Measurements from ENCODE around the gene DNASE1L1. TPM values are rescaled to one million over a fixed set of nuclear protein-coding genes. Genes with fewer than 3 reads are reported as not detected.

Gene DNASE1L1
- total and polyA plus RNA-seq, 4 experiments from 2014 or later: 14.0 to 26.3 (median 20.7) TPM

- Mint-ChIP-seq H3K4me3 (no peak overlapping the region), H3K27ac (peak overlapping the region in 6 of 7 donors; percentile 31 to 86 (median 54)), H3K36me3 (peaks cover 14 to 44% of the 10 kb centered on the region in 2 donors), H3K4me1 (peaks cover 1 to 47% (median 18%) of the 10 kb centered on the region in 4 donors), H3K9me3 (no peaks in the 10 kb centered on the region), H3K27me3 (no peaks in the 10 kb centered on the region)
- intact Hi-C loops (cut with micrococcal nuclease): no loop called here
- no peaks in the 10 kb centered on the region for H3K9me3 ChIP-seq (ENCODE audit: control insufficient read depth in 1 of 2, low read length in 2 of 2)
- ChIA-PET CTCF (ENCODE audit: partially characterized antibody) (interaction anchor here (0.7 to 1.4 kb wide), 2 partner anchors 9 to 33 kb away, joined by 3 read pairs; no protein-coding TSS in a partner anchor), POLR2A (ENCODE audit: partially characterized antibody) (interaction anchor here (6.8 to 10.9 kb wide), 2 partner anchors 13 to 32 kb away, joined by 69 to 245 read pairs; partner anchors contain the start of gene RPL10)
- peaks cover 64% of the 10 kb centered on the region for H3K4me1 ChIP-seq (ENCODE audit: insufficient read depth, low read length)
- DNase-seq: no peak
- peak overlapping the region; percentile 92 for H3K27ac ChIP-seq (ENCODE audit: low read depth, low read length)
- H3K27me3 ChIP-seq (ENCODE audit: insufficient read depth, low read length): no peaks in the 10 kb centered on the region
- H3K4me3 ChIP-seq (ENCODE audit: low read length in 2 of 2): no peak overlapping the region
- peaks cover 64% of the 10 kb centered on the region for H3K36me3 ChIP-seq (ENCODE audit: insufficient read depth, low read length)
Observed at GRCh38 chrX:154365997-154366665, 42.9 kb downstream of the DNASE1L1 start.

- Mint-ChIP-seq H3K27me3 (no peaks in the 10 kb centered on the region), H3K9me3 (no peaks in the 10 kb centered on the region), H3K27ac (peak overlapping the region; percentile 52 to 83 (median 69)), H3K36me3 (peaks cover 14 to 41% of the 10 kb centered on the region in 2 donors), H3K4me3 (peak overlapping the region in 3 of 8 donors; percentile 5 to 32 (median 7)), H3K4me1 (peaks cover 1 to 55% (median 18%) of the 10 kb centered on the region in 4 donors)
- H3K4me1 ChIP-seq (ENCODE audit: insufficient read depth, low read length): peaks cover 69% of the 10 kb centered on the region
- H3K9me3 ChIP-seq (ENCODE audit: control insufficient read depth in 1 of 2, low read length in 2 of 2): no peaks in the 10 kb centered on the region
- intact Hi-C loops (cut with micrococcal nuclease): no loop called here
- H3K4me3 ChIP-seq (ENCODE audit: low read length in 2 of 2): no peak overlapping the region
- POLR2A ChIA-PET (ENCODE audit: partially characterized antibody): interaction anchor here (6.8 to 10.9 kb wide), 2 partner anchors 12 to 33 kb away, joined by 69 to 245 read pairs; partner anchors contain the start of gene RPL10
- no peaks in the 10 kb centered on the region for H3K27me3 ChIP-seq (ENCODE audit: insufficient read depth, low read length)
- H3K27ac ChIP-seq (ENCODE audit: low read depth, low read length): no peak overlapping the region
- CTCF ChIA-PET (ENCODE audit: partially characterized antibody): interaction anchor here (0.7 to 1.9 kb wide), 2 partner anchors 9 to 34 kb away, joined by 3 to 4 read pairs; partner anchors contain the start of gene FLNA
- H3K36me3 ChIP-seq (ENCODE audit: insufficient read depth, low read length): peaks cover 70% of the 10 kb centered on the region
- no peak for DNase-seq
Observed at GRCh38 chrX:154365052-154365600, 43.9 kb downstream of the DNASE1L1 start.

GRCh38 chrX:154363706-154364439 lies 45.2 kb downstream of the DNASE1L1 start:
- intact Hi-C loops (cut with micrococcal nuclease): no loop called here
- Histone ChIP-seq H3K9me3 (ENCODE audit: control insufficient read depth in 1 of 2, low read length in 2 of 2) (no peaks in the 10 kb centered on the region), H3K4me1 (ENCODE audit: insufficient read depth, low read length) (peaks cover 81% of the 10 kb centered on the region), H3K36me3 (ENCODE audit: insufficient read depth, low read length) (peaks cover 82% of the 10 kb centered on the region), H3K27ac (ENCODE audit: low read depth, low read length) (no peak overlapping the region), H3K27me3 (ENCODE audit: insufficient read depth, low read length) (no peaks in the 10 kb centered on the region), H3K4me3 (ENCODE audit: low read length in 2 of 2) (no peak overlapping the region)
- Mint-ChIP-seq H3K27me3 (no peaks in the 10 kb centered on the region), H3K36me3 (peaks cover 11 to 36% of the 10 kb centered on the region in 2 donors), H3K4me1 (peaks cover 1 to 51% (median 15%) of the 10 kb centered on the region in 4 donors), H3K9me3 (no peaks in the 10 kb centered on the region), H3K4me3 (peak overlapping the region in 2 of 8 donors; percentile 32 to 43), H3K27ac (peak overlapping the region in 6 of 7 donors; percentile 25 to 85 (median 54))
- no peak for DNase-seq
- POLR2A ChIA-PET (ENCODE audit: partially characterized antibody): interaction anchor here (0.9 to 10.9 kb wide), 2 partner anchors 11 to 16 kb away, joined by 3 to 245 read pairs; no protein-coding TSS in a partner anchor
- CTCF ChIA-PET (ENCODE audit: partially characterized antibody): interaction anchor here (1.9 kb wide), 1 partner anchor 11 kb away, joined by 4 read pairs; the partner anchor contains the start of gene FLNA

GRCh38 chrX:154362085-154362742 lies 46.8 kb downstream of the DNASE1L1 start:
- ChIA-PET CTCF (ENCODE audit: partially characterized antibody) (interaction anchor here (1.5 kb wide), 1 partner anchor 11 kb away, joined by 4 read pairs; no protein-coding TSS in a partner anchor), POLR2A (ENCODE audit: partially characterized antibody) (interaction anchor here (0.8 to 10.9 kb wide), 4 partner anchors 9 to 156 kb away, joined by 3 to 245 read pairs (median 5); no protein-coding TSS in a partner anchor)
- Histone ChIP-seq H3K27me3 (ENCODE audit: insufficient read depth, low read length) (no peaks in the 10 kb centered on the region), H3K9me3 (ENCODE audit: control insufficient read depth in 1 of 2, low read length in 2 of 2) (no peaks in the 10 kb centered on the region), H3K4me1 (ENCODE audit: insufficient read depth, low read length) (peaks cover 84% of the 10 kb centered on the region), H3K36me3 (ENCODE audit: insufficient read depth, low read length) (peaks cover 90% of the 10 kb centered on the region), H3K4me3 (ENCODE audit: low read length in 2 of 2) (no peak overlapping the region), H3K27ac (ENCODE audit: low read depth, low read length) (peak overlapping the region; percentile 9)
- H3K36me3 Mint-ChIP-seq: peaks cover 15 to 37% of the 10 kb centered on the region in 2 donors
- H3K4me3 Mint-ChIP-seq: no peak overlapping the region
- H3K4me1 Mint-ChIP-seq: peaks cover 5 to 52% (median 8%) of the 10 kb centered on the region in 4 donors
- DNase-seq: no peak
- intact Hi-C loops (cut with micrococcal nuclease): no loop called here
- no peaks in the 10 kb centered on the region for H3K27me3 Mint-ChIP-seq
- no peaks in the 10 kb centered on the region for H3K9me3 Mint-ChIP-seq
- peak overlapping the region in 6 of 7 donors; percentile 36 to 91 (median 53) for H3K27ac Mint-ChIP-seq

DNA sequence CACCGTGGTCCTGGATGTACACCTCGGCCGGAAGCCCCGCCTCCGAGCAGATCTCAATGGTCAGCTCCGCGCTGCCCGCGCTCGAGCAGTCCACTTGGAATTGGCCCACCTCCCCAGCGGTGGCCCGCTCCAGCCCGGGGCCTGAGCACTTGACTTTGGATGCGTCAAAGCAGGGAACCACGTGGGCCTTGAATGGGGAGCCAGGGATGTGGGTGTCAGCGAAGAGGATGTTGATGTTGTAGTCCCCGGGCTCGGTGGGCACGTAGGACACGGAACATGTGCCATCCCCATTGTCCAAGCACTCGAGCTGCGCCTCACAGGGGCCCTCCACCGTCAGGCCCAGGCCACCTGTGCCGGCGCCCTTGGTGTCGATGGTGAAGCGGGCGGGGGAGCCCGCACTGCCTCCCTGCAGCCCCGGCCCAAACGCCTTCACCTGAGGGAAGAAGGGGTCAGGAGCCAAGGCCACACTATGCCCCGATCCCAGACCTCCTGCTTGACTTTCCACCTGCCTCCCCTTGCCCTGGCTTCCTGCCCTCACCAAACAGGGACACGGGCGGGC lies 48.8 kb downstream of the DNASE1L1 start:
- H3K4me1 Mint-ChIP-seq: peaks cover 4 to 52% (median 15%) of the 10 kb centered on the region in 4 donors
- H3K9me3 ChIP-seq (ENCODE audit: control insufficient read depth in 1 of 2, low read length in 2 of 2): no peaks in the 10 kb centered on the region
- no peak overlapping the region for H3K4me3 ChIP-seq (ENCODE audit: low read length in 2 of 2)
- ChIA-PET POLR2A (ENCODE audit: partially characterized antibody) (interaction anchor here (0.8 to 1.7 kb wide), 2 partner anchors 9 kb away, joined by 3 to 6 read pairs; no protein-coding TSS in a partner anchor), CTCF (ENCODE audit: partially characterized antibody) (no interaction called here)
- peak in 1 of 5 donors; percentile 16 for DNase-seq
- peaks cover 13 to 41% of the 10 kb centered on the region in 2 donors for H3K36me3 Mint-ChIP-seq
- H3K27ac Mint-ChIP-seq: peak overlapping the region in 5 of 7 donors; percentile 52 to 91 (median 78)
- H3K27me3 ChIP-seq (ENCODE audit: insufficient read depth, low read length): no peaks in the 10 kb centered on the region
- no peaks in the 10 kb centered on the region for H3K27me3 Mint-ChIP-seq
- intact Hi-C loops (cut with micrococcal nuclease): no loop called here
- H3K4me3 Mint-ChIP-seq: no peak overlapping the region
- H3K27ac ChIP-seq (ENCODE audit: low read depth, low read length): peak overlapping the region; percentile 46
- peaks cover 84% of the 10 kb centered on the region for H3K4me1 ChIP-seq (ENCODE audit: insufficient read depth, low read length)
- H3K36me3 ChIP-seq (ENCODE audit: insufficient read depth, low read length): peaks cover 82% of the 10 kb centered on the region
- H3K9me3 Mint-ChIP-seq: no peaks in the 10 kb centered on the region

DNA sequence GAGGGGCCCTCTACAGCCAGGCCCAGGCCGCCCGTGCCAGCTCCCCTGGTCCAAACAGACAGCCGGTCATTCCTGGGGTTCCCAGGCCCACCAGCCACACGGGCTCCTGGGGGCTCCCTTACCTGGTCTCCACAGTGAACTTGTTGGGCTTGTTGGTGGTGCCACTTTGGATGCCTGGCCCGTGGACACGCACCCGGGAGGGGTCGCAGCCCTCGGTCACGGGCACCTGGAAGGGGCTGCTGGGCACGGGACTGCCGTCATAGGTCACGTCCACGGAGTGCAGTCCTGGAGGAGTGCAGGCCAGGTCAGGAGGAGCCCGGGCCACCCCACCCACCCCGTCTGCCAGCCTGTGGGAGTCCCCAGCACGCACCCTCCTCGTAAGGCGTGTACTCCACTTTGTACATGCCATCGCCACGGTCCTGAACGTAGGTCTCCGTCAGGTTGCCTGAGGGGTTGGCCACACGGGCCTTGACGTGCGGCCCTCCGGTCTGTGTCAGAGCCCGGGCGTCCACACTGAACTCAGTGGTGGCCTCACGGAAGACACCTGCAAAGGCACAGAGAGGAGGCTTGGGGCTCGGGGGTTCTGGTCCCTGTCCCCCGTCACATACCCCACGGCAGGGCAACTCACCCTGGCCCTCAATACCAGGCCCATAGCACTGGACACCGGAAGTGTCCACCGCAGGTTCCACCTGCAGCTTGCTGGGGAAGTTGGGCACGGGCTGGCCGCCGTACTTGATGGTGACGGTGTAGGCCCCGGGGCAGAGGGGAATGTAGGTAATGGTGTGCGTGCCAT lies 49.5 kb downstream of the DNASE1L1 start:
- no peaks in the 10 kb centered on the region for H3K9me3 Mint-ChIP-seq
- H3K9me3 ChIP-seq (ENCODE audit: control insufficient read depth in 1 of 2, low read length in 2 of 2): no peaks in the 10 kb centered on the region
- H3K27me3 Mint-ChIP-seq: no peaks in the 10 kb centered on the region
- H3K4me1 Mint-ChIP-seq: peaks cover 4 to 48% (median 15%) of the 10 kb centered on the region in 4 donors
- H3K27ac Mint-ChIP-seq: peak overlapping the region in 3 of 7 donors; percentile 57 to 70 (median 58)
- POLR2A ChIA-PET (ENCODE audit: partially characterized antibody): interaction anchor here (0.8 to 12.9 kb wide), 3 partner anchors 7 to 10 kb away, joined by 3 to 245 read pairs (median 6); no protein-coding TSS in a partner anchor
- H3K36me3 Mint-ChIP-seq: peaks cover 8 to 37% of the 10 kb centered on the region in 2 donors
- H3K36me3 ChIP-seq (ENCODE audit: insufficient read depth, low read length): peaks cover 80% of the 10 kb centered on the region
- DNase-seq: peak in 1 of 5 donors; percentile 16
- no peaks in the 10 kb centered on the region for H3K27me3 ChIP-seq (ENCODE audit: insufficient read depth, low read length)
- no peak overlapping the region for H3K4me3 Mint-ChIP-seq
- H3K4me3 ChIP-seq (ENCODE audit: low read length in 2 of 2): no peak overlapping the region
- H3K27ac ChIP-seq (ENCODE audit: low read depth, low read length): no peak overlapping the region
- peaks cover 85% of the 10 kb centered on the region for H3K4me1 ChIP-seq (ENCODE audit: insufficient read depth, low read length)
- intact Hi-C loops (cut with micrococcal nuclease): no loop called here
- CTCF ChIA-PET (ENCODE audit: partially characterized antibody): no interaction called here
